Thyroid gland (tissue), 4 donors: ENCODE measurements around the gene STAU1.

Source experiments
- CTCF ChIP-seq, 6 experiments: fragments of 200-600 bp in 3 of 6; fragments of 450-650 bp in 3 of 6; sonication (generic) in 3 of 6; IDR thresholded peaks; one replicate each; pipeline ENCODE4 v1.5.1; 2016 to 2019; ENCODE audit warnings: antibody characterized with exemption in 6 of 6, mild to moderate bottlenecking in 2 of 6, inconsistent platforms in 1 of 6, moderate library complexity in 1 of 6
- POLR2A ChIP-seq, 2 donors: fragments of 450-650 bp; IDR thresholded peaks; one replicate each; pipeline ENCODE4 v1.6.1; 2017; ENCODE audit warnings: antibody characterized with exemption in 2 of 2, mild to moderate bottlenecking in 2 of 2, moderate library complexity in 1 of 2

GRCh38 chr20:49157146-49157545, 31.0 kb downstream of the STAU1 start:
- no peak for TF ChIP-seq CTCF (IDR thresholded peaks at IDR 0.05)
- no peak for TF ChIP-seq POLR2A (IDR thresholded peaks at IDR 0.05)
